ENCODE results near the gene RINL.
"Not testable (repeated sequence)": the region's sequence is repeated elsewhere in the genome, so short reads cannot be mapped to it uniquely, and the experiment has no call there.

RINL gene

GRCh38 chr19:38834104-38834490 lies 44.0 kb downstream of the RINL start:
- DNase-seq (ENCODE audit: low spot score), result no peak

- no peak for DNase-seq (ENCODE audit: low spot score)
Measured at GRCh38 chr19:38833092-38833425, 45.0 kb downstream of the RINL start.

GRCh38 chr19:38831142-38831605 lies 46.9 kb downstream of the RINL start:
- DNase-seq (ENCODE audit: low spot score), result peak; percentile 90

- peak; percentile 57 for DNase-seq (ENCODE audit: low spot score)
Measured at GRCh38 chr19:38830039-38830733, 47.9 kb downstream of the RINL start.

GRCh38 chr19:38829203-38829602 lies 48.9 kb downstream of the RINL start:
- DNase-seq (ENCODE audit: low spot score), result not testable (repeated sequence)

- no peak for DNase-seq (ENCODE audit: low spot score)
Measured at GRCh38 chr19:38826856-38827551, 51.1 kb downstream of the RINL start.

- DNase-seq (ENCODE audit: low spot score), result not testable (repeated sequence)
Measured at GRCh38 chr19:38825936-38826335, 52.1 kb downstream of the RINL start.

GRCh38 chr19:38821230-38821825 lies 56.7 kb downstream of the RINL start:
- DNase-seq (ENCODE audit: low spot score), result not testable (repeated sequence)

GRCh38 chr19:38819231-38819920 lies 58.7 kb downstream of the RINL start:
- no peak for DNase-seq (ENCODE audit: low spot score)
